Peyer's patch (tissue), 4 donors: ENCODE results near the gene ATP2B2. TPM values are rescaled to one million over a fixed set of nuclear protein-coding genes. Genes with fewer than 3 reads are reported as not detected.
"Not testable (repeated sequence)": the region's sequence is repeated elsewhere in the genome, so short reads cannot be mapped to it uniquely, and the experiment has no call there.

Experiments
- DNase-seq, 3 donors: peaks; one replicate each; pipeline ENCODE4 v3.0.0-alpha.2; 2017 to 2019
- H3K27ac ChIP-seq, 4 donors: fragments of 200-600 bp; sonication (generic); one replicate each; pipeline ENCODE4 v1.5.1; 2016 to 2019
- H3K27me3 ChIP-seq, 2 donors: fragments of 200-600 bp; sonication (generic); one replicate each; pipeline ENCODE4 v1.5.1; 2019
- H3K36me3 ChIP-seq, 3 donors: fragments of 200-600 bp; sonication (generic); one replicate each; pipeline ENCODE4 v1.5.1; 2016 to 2019
- H3K4me1 ChIP-seq, 4 donors: fragments of 200-600 bp; sonication (generic); one replicate each; pipeline ENCODE4 v1.5.1; 2016 to 2019
- H3K4me3 ChIP-seq, 4 donors: fragments of 200-600 bp; sonication (generic); 1 replicate in 3 of 4; 2 replicates in 1 of 4; pipeline ENCODE4 v1.5.1; 2016 to 2019; ENCODE audit warnings: mild to moderate bottlenecking in 1 of 4
- H3K9me3 ChIP-seq, 4 donors: fragments of 200-600 bp; sonication (generic); one replicate each; pipeline ENCODE4 v1.5.1; 2016 to 2019; ENCODE audit warnings: mild to moderate bottlenecking in 1 of 4
- POLR2A ChIP-seq, 2 donors: fragments of 450-650 bp; IDR thresholded peaks; one replicate each; pipeline ENCODE4 v1.5.1; 2017; ENCODE audit warnings: antibody characterized with exemption in 2 of 2, mild to moderate bottlenecking in 2 of 2, moderate library complexity in 2 of 2
- total RNA-seq, 4 donors: library from RNA; depleted of rRNA; stranded (reverse); fragments of >200 nt; gene quantifications; one replicate each; pipeline ENCODE4 v1.1.0, GENCODE V29; 2016
- TF ChIP-seq, protein P1 (sequence below), 6 experiments: fragments of 450-650 bp in 4 of 6; fragments of 200-600 bp in 2 of 6; sonication (generic) in 1 of 6; IDR thresholded peaks; one replicate each; pipeline ENCODE4 v1.5.1; 2017 to 2019; ENCODE audit warnings: antibody characterized with exemption in 6 of 6, mild to moderate bottlenecking in 3 of 6, moderate library complexity in 1 of 6

ATP2B2 gene
- total RNA-seq, 4 donors from 2014 or later: not detected

DNA sequence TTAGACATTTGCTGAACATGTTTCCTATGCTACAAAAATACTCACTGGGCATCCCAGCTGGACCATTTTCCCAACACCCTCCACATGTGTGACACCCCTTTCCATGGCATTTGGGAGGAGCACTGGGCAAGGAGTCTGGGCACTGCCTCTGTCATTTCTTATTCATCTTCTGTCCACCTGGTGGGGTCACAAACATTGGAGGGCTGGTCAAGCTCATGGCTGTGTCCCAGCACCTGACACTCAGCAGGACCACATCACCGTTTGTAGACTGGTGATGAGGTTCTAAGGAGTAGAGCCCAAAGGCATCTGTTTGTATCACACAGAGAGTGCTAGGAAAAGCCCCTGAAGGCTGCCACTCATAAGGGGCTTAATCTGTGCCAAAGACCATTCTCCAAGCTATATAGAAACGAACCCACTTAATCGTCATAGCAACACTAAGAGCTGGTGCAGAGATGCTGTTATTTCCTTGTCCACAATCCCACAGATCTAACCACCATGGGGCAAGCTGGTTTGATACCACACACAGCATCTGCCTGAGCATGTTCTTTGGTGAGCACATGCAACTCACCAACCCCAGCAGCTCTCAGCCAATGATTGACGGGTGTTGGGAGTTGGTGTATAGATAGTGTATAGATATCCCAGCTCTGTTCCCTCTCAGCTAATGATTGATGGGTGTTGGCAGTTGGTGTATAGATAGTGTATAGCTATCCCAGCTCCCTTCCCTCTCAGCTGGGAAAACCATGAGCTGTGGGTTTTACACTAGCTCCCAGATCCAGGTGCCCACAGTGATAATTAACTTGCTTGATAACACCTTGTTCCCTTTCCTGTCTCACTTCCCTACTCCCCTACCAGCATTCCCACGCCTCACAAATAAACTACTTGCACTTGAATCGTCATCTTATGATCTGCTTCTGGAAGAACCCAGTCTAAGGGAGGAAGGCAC lies 42.7 kb upstream of the ATP2B2 start:
- no peak overlapping the region for H3K4me3 ChIP-seq
- no peaks in the 10 kb centered on the region for H3K9me3 ChIP-seq
- TF ChIP-seq POLR2A (IDR thresholded peaks at IDR 0.05): no peak
- TF ChIP-seq, protein P1, sequence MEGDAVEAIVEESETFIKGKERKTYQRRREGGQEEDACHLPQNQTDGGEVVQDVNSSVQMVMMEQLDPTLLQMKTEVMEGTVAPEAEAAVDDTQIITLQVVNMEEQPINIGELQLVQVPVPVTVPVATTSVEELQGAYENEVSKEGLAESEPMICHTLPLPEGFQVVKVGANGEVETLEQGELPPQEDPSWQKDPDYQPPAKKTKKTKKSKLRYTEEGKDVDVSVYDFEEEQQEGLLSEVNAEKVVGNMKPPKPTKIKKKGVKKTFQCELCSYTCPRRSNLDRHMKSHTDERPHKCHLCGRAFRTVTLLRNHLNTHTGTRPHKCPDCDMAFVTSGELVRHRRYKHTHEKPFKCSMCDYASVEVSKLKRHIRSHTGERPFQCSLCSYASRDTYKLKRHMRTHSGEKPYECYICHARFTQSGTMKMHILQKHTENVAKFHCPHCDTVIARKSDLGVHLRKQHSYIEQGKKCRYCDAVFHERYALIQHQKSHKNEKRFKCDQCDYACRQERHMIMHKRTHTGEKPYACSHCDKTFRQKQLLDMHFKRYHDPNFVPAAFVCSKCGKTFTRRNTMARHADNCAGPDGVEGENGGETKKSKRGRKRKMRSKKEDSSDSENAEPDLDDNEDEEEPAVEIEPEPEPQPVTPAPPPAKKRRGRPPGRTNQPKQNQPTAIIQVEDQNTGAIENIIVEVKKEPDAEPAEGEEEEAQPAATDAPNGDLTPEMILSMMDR (IDR thresholded peaks at IDR 0.05): no peak
- no peak for DNase-seq
- no peak overlapping the region for H3K27ac ChIP-seq
- H3K27me3 ChIP-seq: no peaks in the 10 kb centered on the region
- no peaks in the 10 kb centered on the region for H3K36me3 ChIP-seq
- H3K4me1 ChIP-seq: no peaks in the 10 kb centered on the region

DNA sequence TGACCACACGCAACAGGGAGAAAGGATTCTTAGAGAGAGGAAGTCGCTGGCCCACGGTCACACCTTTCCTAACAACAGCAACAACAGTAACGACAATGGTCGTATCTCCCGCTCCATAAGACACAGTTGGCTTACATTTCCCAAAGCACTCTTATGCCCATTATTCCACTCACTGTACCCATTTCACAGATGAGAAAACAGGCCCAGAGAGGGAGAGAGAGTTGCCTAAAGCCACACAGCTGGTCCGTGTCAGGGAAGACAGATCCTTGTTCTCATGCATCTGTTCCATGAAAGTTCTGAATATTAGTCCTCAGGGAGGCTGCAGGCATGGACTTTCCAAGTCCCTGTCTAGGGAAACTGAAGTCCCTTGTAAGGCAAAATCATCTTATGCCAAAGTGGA lies 42.0 kb upstream of the ATP2B2 start:
- DNase-seq: no peak
- Histone ChIP-seq H3K36me3 (no peaks in the 10 kb centered on the region), H3K9me3 (no peaks in the 10 kb centered on the region), H3K27ac (no peak overlapping the region), H3K4me3 (no peak overlapping the region), H3K27me3 (no peaks in the 10 kb centered on the region), H3K4me1 (no peaks in the 10 kb centered on the region)
- TF ChIP-seq, protein P1 (IDR thresholded peaks at IDR 0.05): no peak
- TF ChIP-seq POLR2A (IDR thresholded peaks at IDR 0.05): no peak

DNA sequence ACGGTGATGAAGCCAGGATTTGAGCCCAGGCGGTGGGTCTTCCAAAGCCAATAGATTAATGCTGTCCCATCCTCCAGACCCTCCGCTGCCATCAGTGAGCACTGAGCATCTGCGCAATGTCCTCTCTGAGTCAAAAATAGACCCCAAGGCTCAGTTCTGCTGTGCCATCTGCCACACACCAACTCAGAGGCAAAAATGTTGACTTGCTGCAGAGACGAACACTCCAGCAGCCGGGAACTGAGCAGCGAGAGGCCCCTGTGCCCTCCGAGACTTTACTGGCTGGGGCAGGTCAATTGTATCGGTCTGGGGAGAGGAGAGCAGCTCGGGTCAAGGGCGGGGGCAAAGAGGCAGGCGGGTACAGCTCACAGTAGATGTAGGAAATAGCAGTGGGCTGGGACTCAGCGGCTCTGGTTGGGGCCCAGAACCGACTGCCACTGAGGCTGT lies 41.5 kb upstream of the ATP2B2 start:
- TF ChIP-seq, protein P1 (IDR thresholded peaks at IDR 0.05): no peak
- TF ChIP-seq POLR2A (IDR thresholded peaks at IDR 0.05): no peak
- no peaks in the 10 kb centered on the region for H3K36me3 ChIP-seq
- H3K4me1 ChIP-seq: no peaks in the 10 kb centered on the region
- H3K27me3 ChIP-seq: no peaks in the 10 kb centered on the region
- no peak for DNase-seq
- no peaks in the 10 kb centered on the region for H3K9me3 ChIP-seq
- H3K4me3 ChIP-seq: no peak overlapping the region
- H3K27ac ChIP-seq: no peak overlapping the region

DNA sequence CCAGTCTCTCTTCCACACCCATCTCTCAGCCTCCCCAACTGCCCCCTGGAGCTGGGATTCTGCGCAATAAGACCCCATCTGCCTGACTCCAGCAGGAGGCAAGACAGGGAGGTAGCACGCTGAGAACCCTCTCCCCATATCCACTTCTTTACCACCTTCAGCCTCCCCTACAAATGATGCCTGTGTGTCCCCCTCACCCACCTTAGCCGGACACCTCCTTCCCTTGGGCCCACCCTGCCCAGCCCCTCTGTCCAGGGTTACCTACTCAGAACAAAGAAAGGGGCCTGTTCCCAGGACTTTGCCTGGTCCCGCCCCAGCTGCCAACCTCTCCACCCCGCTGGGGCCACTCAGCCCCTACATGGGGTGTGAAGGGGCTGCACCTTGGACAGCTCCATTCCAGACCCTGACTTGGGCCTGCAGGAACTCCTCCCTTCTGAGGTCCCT lies 40.8 kb upstream of the ATP2B2 start:
- H3K4me3 ChIP-seq: no peak overlapping the region
- no peak for DNase-seq
- H3K27me3 ChIP-seq: no peaks in the 10 kb centered on the region
- no peaks in the 10 kb centered on the region for H3K4me1 ChIP-seq
- no peak overlapping the region for H3K27ac ChIP-seq
- no peak for TF ChIP-seq POLR2A (IDR thresholded peaks at IDR 0.05)
- TF ChIP-seq, protein P1 (IDR thresholded peaks at IDR 0.05): no peak
- no peaks in the 10 kb centered on the region for H3K9me3 ChIP-seq
- H3K36me3 ChIP-seq: no peaks in the 10 kb centered on the region

DNA sequence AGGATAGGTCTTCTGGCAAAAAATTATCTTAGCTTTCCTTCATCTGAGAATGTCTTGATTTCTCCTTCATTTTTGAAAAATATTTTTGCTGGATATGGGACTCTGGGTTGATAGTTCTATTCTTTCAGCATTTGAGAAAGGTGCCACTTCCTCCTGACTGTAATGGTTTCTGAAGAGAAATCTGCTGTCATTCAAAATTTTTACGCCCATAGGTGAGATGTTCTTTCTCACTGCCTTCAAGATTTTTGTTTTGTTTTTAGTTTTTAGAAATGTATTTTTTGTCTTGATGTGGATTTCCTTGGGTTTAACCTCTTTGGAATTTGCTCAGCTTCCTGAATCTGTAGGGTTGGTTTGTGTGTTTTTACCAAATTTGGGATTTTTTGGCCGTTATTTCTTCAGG lies 37.1 kb upstream of the ATP2B2 start:
- TF ChIP-seq POLR2A (IDR thresholded peaks at IDR 0.05): no peak
- TF ChIP-seq, protein P1 (IDR thresholded peaks at IDR 0.05): no peak
- no peaks in the 10 kb centered on the region for H3K36me3 ChIP-seq

DNA sequence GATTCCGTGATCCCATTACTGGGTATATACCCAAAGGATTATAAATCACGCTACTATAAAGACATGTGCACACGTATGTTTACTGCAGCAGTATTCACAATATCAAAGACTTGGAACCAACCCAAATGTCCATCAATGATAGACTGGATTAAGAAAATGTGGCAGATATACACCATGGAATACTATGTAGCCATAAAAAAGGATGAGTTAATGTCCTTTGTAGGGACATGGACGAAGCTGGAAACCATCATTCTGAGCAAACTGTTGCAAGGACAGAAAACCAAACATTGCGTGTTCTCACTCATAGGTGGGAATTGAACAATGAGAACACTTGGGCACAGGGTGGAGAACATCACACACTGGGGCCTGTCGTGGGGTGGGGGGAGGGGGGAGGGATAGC lies 35.0 kb upstream of the ATP2B2 start:
- H3K27ac ChIP-seq, DNase-seq, H3K4me3 ChIP-seq, H3K36me3 ChIP-seq, H3K9me3 ChIP-seq, H3K4me1 ChIP-seq, H3K27me3 ChIP-seq: not testable (repeated sequence)

More for the DNA sequence above, 37.1 kb upstream of the ATP2B2 start:
- no peaks in the 10 kb centered on the region for H3K9me3 ChIP-seq
- H3K4me1 ChIP-seq: no peaks in the 10 kb centered on the region
- DNase-seq: no peak
- H3K27ac ChIP-seq: no peak overlapping the region
- H3K27me3 ChIP-seq: no peaks in the 10 kb centered on the region
- no peak overlapping the region for H3K4me3 ChIP-seq
